ENCODE results near the gene MAP3K3. TPM values are rescaled to one million over a fixed set of nuclear protein-coding genes. Genes with fewer than 3 reads are reported as not detected.

MAP3K3 gene
- total RNA-seq, 1 experiment from 2014 or later, result 16.2 TPM

- no TSS peak for BruUV-seq (replicated peaks)
- DNase-seq, result no peak
- intact Hi-C loops (cut with micrococcal nuclease; ENCODE audit: unreplicated experiment), result no loop called here
- Mint-ChIP-seq H3K4me3 (ENCODE audit: unreplicated experiment) (no peak overlapping the region), H3K27ac (ENCODE audit: unreplicated experiment) (no peak overlapping the region), H3K36me3 (ENCODE audit: insufficient read depth, unreplicated experiment) (peaks cover 45% of the 10 kb centered on the region), H3K9me3 (ENCODE audit: unreplicated experiment) (no peaks in the 10 kb centered on the region), H3K4me1 (ENCODE audit: low read depth, unreplicated experiment) (no peaks in the 10 kb centered on the region), H3K27me3 (ENCODE audit: insufficient read depth, unreplicated experiment) (no peaks in the 10 kb centered on the region)
- Histone ChIP-seq H3K36me3 (ENCODE audit: control insufficient read depth, insufficient read depth, low read length) (peaks cover 5% of the 10 kb centered on the region), H3K4me1 (no peaks in the 10 kb centered on the region), H3K4me3 (ENCODE audit: low read depth, low read length) (no peak overlapping the region), H3K27me3 (replicated peaks; ENCODE audit: control insufficient read depth, insufficient read depth, low read length) (no peaks in the 10 kb centered on the region), H3K9me3 (no peaks in the 10 kb centered on the region)
- CTCF ChIA-PET, result no interaction called here
- no peak for TF ChIP-seq CTCF (IDR thresholded peaks at IDR 0.05; ENCODE audit: insufficient read depth in 1 of 2, low read depth in 1 of 2, low read length in 1 of 2, severe bottlenecking in 1 of 2, unreplicated experiment in 1 of 2)
- POLR2A ChIA-PET, result no interaction called here
Observed at GRCh38 chr17:63587770-63588169, 34.4 kb upstream of the MAP3K3 start.

GRCh38 chr17:63588797-63589196 lies 33.4 kb upstream of the MAP3K3 start:
- H3K36me3 ChIP-seq (ENCODE audit: control insufficient read depth, insufficient read depth, low read length), result peaks cover 4% of the 10 kb centered on the region
- no peak overlapping the region for H3K4me3 Mint-ChIP-seq (ENCODE audit: unreplicated experiment)
- intact Hi-C loops (cut with micrococcal nuclease; ENCODE audit: unreplicated experiment), result no loop called here
- no peaks in the 10 kb centered on the region for H3K9me3 ChIP-seq
- POLR2A ChIA-PET, result no interaction called here
- H3K27me3 Mint-ChIP-seq (ENCODE audit: insufficient read depth, unreplicated experiment), result no peaks in the 10 kb centered on the region
- BruUV-seq (replicated peaks), result no TSS peak
- H3K36me3 Mint-ChIP-seq (ENCODE audit: insufficient read depth, unreplicated experiment), result peaks cover 42% of the 10 kb centered on the region
- CTCF ChIA-PET, result no interaction called here
- no peak overlapping the region for H3K4me3 ChIP-seq (ENCODE audit: low read depth, low read length)
- H3K4me1 Mint-ChIP-seq (ENCODE audit: low read depth, unreplicated experiment), result no peaks in the 10 kb centered on the region
- H3K27ac Mint-ChIP-seq (ENCODE audit: unreplicated experiment), result no peak overlapping the region
- H3K4me1 ChIP-seq, result no peaks in the 10 kb centered on the region
- no peaks in the 10 kb centered on the region for H3K27me3 ChIP-seq (replicated peaks; ENCODE audit: control insufficient read depth, insufficient read depth, low read length)
- no peak for DNase-seq
- no peaks in the 10 kb centered on the region for H3K9me3 Mint-ChIP-seq (ENCODE audit: unreplicated experiment)
- no peak for TF ChIP-seq CTCF (IDR thresholded peaks at IDR 0.05; ENCODE audit: insufficient read depth in 1 of 2, low read depth in 1 of 2, low read length in 1 of 2, severe bottlenecking in 1 of 2, unreplicated experiment in 1 of 2)

GRCh38 chr17:63589646-63590045 lies 32.6 kb upstream of the MAP3K3 start:
- Histone ChIP-seq H3K27me3 (replicated peaks; ENCODE audit: control insufficient read depth, insufficient read depth, low read length) (no peaks in the 10 kb centered on the region), H3K4me1 (no peaks in the 10 kb centered on the region), H3K4me3 (ENCODE audit: low read depth, low read length) (no peak overlapping the region), H3K36me3 (ENCODE audit: control insufficient read depth, insufficient read depth, low read length) (peaks cover 4% of the 10 kb centered on the region), H3K9me3 (no peaks in the 10 kb centered on the region)
- Mint-ChIP-seq H3K4me1 (ENCODE audit: low read depth, unreplicated experiment) (no peaks in the 10 kb centered on the region), H3K27me3 (ENCODE audit: insufficient read depth, unreplicated experiment) (no peaks in the 10 kb centered on the region), H3K27ac (ENCODE audit: unreplicated experiment) (no peak overlapping the region), H3K36me3 (ENCODE audit: insufficient read depth, unreplicated experiment) (peaks cover 48% of the 10 kb centered on the region), H3K4me3 (ENCODE audit: unreplicated experiment) (no peak overlapping the region), H3K9me3 (ENCODE audit: unreplicated experiment) (no peaks in the 10 kb centered on the region)
- POLR2A ChIA-PET, result no interaction called here
- TF ChIP-seq CTCF (IDR thresholded peaks at IDR 0.05; ENCODE audit: insufficient read depth in 1 of 2, low read depth in 1 of 2, low read length in 1 of 2, severe bottlenecking in 1 of 2, unreplicated experiment in 1 of 2), result no peak
- CTCF ChIA-PET, result no interaction called here
- no peak for DNase-seq
- intact Hi-C loops (cut with micrococcal nuclease; ENCODE audit: unreplicated experiment), result no loop called here
- no TSS peak for BruUV-seq (replicated peaks)

Data from Caco-2 (cell line).